ENCODE results near the gene MAN2A2. TPM values are rescaled to one million over a fixed set of nuclear protein-coding genes. Genes with fewer than 3 reads are reported as not detected.

MAN2A2 gene
- total RNA-seq, 1 donor, result 15.1 TPM

DNA sequence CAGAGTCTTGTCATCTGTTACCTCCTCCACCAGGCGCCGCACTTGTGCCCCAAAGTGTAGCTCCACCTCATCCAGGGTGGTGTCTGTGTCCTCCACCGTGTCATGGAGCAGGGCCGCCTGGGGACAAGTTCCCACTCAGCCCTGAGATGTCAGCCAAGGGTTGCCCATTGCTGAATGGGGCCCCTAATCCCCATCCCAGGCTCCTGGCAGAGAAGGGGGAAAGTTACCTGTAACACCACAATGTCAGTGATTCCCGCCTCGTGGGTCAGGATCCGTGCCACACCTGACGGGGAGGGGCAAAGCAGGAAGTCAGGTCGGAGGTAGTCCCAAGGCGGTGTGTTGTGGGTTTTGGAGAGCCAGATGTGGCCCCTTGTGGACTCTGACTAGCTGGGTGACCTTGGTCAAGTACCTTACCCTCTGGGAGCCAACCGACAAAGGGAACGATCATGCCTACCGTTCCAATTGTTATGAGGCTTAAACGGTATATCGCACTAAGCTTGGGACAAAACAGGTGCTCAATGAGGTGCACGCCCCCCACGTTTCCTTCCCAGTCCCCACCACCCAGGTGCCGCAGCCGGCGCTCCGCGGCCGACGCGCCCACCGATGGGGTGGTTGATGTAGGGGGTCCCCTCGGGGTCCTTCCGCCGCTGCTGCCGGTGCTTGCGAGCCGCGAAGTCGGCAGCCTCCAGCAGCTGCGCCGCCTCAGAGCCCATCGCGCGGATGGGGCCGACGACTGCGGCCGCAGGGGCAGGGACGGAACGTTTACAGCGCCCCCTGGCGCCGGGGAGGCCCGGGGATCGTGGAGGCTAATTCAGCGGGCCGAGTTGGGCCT lies 28.9 kb downstream of the MAN2A2 start, which contains the start of gene HDDC3:
Gene HDDC3, minus strand, starts transcription at position 722 of the 832 bp plus-strand sequence. Its CDS starts 9 bp downstream, at position 713.
- DNase-seq (ENCODE audit: low read depth), result peak; percentile 80
- TF ChIP-seq, protein P1, sequence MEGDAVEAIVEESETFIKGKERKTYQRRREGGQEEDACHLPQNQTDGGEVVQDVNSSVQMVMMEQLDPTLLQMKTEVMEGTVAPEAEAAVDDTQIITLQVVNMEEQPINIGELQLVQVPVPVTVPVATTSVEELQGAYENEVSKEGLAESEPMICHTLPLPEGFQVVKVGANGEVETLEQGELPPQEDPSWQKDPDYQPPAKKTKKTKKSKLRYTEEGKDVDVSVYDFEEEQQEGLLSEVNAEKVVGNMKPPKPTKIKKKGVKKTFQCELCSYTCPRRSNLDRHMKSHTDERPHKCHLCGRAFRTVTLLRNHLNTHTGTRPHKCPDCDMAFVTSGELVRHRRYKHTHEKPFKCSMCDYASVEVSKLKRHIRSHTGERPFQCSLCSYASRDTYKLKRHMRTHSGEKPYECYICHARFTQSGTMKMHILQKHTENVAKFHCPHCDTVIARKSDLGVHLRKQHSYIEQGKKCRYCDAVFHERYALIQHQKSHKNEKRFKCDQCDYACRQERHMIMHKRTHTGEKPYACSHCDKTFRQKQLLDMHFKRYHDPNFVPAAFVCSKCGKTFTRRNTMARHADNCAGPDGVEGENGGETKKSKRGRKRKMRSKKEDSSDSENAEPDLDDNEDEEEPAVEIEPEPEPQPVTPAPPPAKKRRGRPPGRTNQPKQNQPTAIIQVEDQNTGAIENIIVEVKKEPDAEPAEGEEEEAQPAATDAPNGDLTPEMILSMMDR (IDR thresholded peaks at IDR 0.05; ENCODE audit: insufficient read depth, low read depth, low read length), result peak; percentile 85
- peak within 1 kb of the TSS; percentile 85 for H3K4me3 ChIP-seq (ENCODE audit: low read depth, low read length)

DNA sequence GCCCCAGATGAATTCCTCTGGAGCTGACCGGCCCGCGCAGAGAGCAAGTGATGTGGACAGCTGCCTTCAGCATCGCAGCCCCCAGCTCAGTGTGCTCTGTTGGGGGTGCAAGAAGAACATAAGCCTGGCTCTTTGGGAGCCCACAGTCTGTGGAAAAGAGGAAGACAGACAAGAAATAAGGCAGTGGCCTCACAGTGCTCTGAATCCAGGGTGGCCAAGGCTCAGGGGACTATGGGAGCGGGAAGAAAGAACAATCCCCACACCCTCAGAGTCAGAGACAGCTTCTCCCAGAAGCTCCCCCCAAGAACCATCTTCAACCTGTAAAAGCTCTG lies 29.5 kb downstream of the MAN2A2 start:
- peak overlapping the region; percentile 85 for H3K4me3 ChIP-seq (ENCODE audit: low read depth, low read length)
- DNase-seq (ENCODE audit: low read depth), result no peak
- TF ChIP-seq, protein P1 (IDR thresholded peaks at IDR 0.05; ENCODE audit: insufficient read depth, low read depth, low read length), result no peak

DNA sequence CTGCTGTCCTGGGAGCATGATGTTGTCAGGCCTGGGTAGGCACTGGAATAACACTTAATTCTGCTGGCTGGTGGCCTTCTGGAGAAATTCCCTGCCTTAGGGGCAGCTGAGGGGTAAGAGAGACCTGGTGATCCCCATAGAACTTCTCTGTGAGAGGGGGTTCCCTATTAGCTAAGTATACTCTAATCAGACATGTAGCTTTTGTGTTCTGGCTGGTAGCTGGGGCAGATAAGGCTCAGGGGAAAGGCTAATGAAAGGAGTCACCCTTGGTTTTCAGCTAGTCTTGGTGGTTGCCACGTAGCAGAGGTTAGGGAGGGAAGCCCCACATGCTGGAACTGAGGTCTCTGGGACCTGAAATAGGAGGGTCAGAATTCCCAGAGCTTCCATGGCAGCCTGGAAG lies 30.2 kb downstream of the MAN2A2 start:
- TF ChIP-seq, protein P1 (IDR thresholded peaks at IDR 0.05; ENCODE audit: insufficient read depth, low read depth, low read length), result no peak
- H3K4me3 ChIP-seq (ENCODE audit: low read depth, low read length), result no peak overlapping the region
- DNase-seq (ENCODE audit: low read depth), result no peak

DNA sequence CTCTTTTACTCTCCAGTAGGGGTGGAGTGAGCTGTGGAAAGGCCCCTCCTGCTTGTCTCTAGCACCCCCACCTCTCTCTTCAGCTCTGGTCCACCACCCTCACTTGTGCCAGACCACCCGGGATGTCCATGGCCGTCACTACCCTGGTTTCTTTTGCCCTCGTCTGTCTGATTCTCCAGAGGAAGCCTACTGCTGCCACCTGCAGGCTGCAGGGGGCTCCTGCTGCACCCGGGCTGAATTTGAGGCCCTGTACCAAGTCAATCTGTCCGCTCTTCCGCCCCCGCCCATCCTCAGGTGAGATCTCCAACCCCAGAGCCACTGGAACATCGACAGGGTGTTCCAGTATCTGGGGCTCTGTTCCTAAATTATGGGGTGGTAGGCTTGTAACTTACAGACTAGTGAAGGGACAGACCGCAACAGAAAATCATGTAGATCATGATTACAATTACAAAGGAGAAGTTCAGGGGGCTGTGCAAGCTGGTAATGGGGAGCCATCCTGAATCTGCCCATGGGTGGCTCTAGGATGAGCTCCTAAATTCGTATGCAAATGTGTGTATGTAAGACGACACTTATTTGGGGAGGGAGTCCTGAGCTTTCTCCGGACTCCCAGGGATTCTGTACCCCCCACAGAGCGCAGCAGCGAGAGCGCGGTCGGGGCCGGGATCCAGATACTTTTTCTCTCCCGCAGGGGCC lies 31.3 kb downstream of the MAN2A2 start:
- TF ChIP-seq, protein P1 (IDR thresholded peaks at IDR 0.05; ENCODE audit: insufficient read depth, low read depth, low read length), result peak; percentile 93
- DNase-seq (ENCODE audit: low read depth), result peak; percentile 81
- H3K4me3 ChIP-seq (ENCODE audit: low read depth, low read length), result peak overlapping the region; percentile 87

DNA sequence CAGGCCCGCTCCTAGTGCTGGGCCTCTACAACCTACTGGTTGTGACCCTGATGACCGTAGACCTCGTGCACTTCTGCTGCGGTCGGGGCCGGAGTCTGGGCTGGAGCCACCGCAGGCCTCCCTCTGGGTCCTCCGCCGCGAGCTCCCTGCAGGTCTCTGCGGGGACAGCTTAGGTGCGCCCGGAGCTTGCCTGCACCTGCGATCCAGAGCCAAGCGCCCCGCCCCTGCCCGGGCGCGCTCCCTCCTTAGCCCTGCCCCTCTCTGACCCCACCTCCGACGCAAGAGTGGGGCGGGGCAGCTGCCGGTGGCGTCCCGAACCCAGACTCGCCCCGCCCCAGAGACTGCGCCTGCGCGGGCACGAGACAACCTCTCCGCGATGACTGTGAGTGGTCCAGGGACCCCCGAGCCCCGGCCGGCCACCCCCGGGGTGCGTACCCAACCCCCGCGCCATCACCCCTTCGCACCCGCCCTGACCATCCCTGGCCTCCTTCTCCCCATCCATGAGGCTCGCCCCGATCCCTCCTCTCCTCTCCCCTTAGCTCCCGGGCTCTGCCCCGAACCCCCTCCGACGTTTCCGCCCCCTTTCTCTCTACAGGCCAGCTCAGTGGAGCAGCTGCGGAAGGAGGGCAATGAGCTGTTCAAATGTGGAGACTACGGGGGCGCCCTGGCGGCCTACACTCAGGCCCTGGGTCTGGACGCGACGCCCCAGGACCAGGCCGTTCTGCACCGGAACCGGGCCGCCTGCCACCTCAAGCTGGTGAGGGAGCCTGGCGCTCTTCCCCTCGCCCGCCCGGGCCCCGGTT lies 32.0 kb downstream of the MAN2A2 start, which contains the start of gene UNC45A:
Gene UNC45A, plus strand, starts transcription at position 337 of the 803 bp plus-strand sequence. Its CDS starts 40 bp downstream, at position 377.
- TF ChIP-seq, protein P1 (IDR thresholded peaks at IDR 0.05; ENCODE audit: insufficient read depth, low read depth, low read length), result no peak
- peak; percentile 84 for DNase-seq (ENCODE audit: low read depth)
- H3K4me3 ChIP-seq (ENCODE audit: low read depth, low read length), result peak within 1 kb of the TSS; percentile 87

DNA sequence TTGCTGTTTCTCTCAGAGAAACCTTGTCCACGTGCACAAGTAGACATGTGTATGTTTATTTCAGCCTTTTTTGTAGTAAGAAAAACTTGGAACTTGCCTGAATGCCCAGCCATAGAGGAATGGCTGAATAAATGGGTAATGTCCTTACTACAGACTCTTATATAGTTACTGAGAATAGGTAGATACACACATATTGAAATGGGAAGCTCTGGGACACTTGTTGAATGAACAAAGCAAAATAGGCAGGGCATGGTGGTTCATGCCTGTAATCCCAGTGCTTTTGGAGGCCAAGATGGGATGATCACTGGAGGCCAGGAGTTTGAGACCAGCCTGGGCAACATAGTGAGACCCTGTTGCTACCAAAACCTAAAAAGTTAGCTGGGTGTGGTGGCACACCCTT lies 33.7 kb downstream of the MAN2A2 start:
- DNase-seq (ENCODE audit: low read depth), result no peak
- TF ChIP-seq, protein P1 (IDR thresholded peaks at IDR 0.05; ENCODE audit: insufficient read depth, low read depth, low read length), result no peak
- no peak overlapping the region for H3K4me3 ChIP-seq (ENCODE audit: low read depth, low read length)

All from fibroblast of villous mesenchyme (primary cell).